Sigmoid colon (tissue), 7 donors: ENCODE results near the gene CCDC57. TPM values are rescaled to one million over a fixed set of nuclear protein-coding genes. Genes with fewer than 3 reads are reported as not detected.

ENCODE experiments used
- DNase-seq: peaks from one replicate; pipeline ENCODE4 v3.0.0-alpha.2; 2019
- H3K27ac ChIP-seq, 4 donors: fragments of 200-600 bp; sonication (generic); one replicate each; pipeline ENCODE4 v1.5.1; 2016 to 2019; ENCODE audit warnings: mild to moderate bottlenecking in 1 of 4
- H3K27me3 ChIP-seq, 3 donors: fragments of 200-600 bp; sonication (generic); one replicate each; pipeline ENCODE4 v1.5.1; 2019; ENCODE audit warnings: mild to moderate bottlenecking in 1 of 3
- H3K36me3 ChIP-seq, 4 donors: fragments of 200-600 bp; sonication (generic); one replicate each; pipeline ENCODE4 v1.5.1; 2016 to 2019
- H3K4me1 ChIP-seq, 4 donors: fragments of 200-600 bp; sonication (generic); one replicate each; pipeline ENCODE4 v1.5.1; 2017 to 2019
- H3K4me3 ChIP-seq, 4 donors: fragments of 200-600 bp; sonication (generic); one replicate each; pipeline ENCODE4 v1.5.1; 2017 to 2019; ENCODE audit warnings: mild to moderate bottlenecking in 2 of 4, moderate library complexity in 1 of 4
- H3K9me3 ChIP-seq, 4 donors: fragments of 200-600 bp in 3 of 4; sonication (generic) in 3 of 4; one replicate each; pipeline versions ENCODE4 v1.5.1 to v1.6.1; 2013 to 2019
- EP300 ChIP-seq, 4 donors: sonication (generic); formaldehyde crosslinking; IDR thresholded peaks; one replicate each; pipeline ENCODE4 v1.6.1; 2017; ENCODE audit warnings: antibody characterized with exemption in 4 of 4
- POLR2A ChIP-seq, 2 donors: fragments of 450-650 bp; IDR thresholded peaks; one replicate each; pipeline ENCODE4 v1.6.1; 2016; ENCODE audit warnings: antibody characterized with exemption in 2 of 2, mild to moderate bottlenecking in 2 of 2, moderate library complexity in 2 of 2
- POLR2AphosphoS5 ChIP-seq, 4 donors: sonication (generic); formaldehyde crosslinking; IDR thresholded peaks; one replicate each; pipeline ENCODE4 v1.6.1; 2017; ENCODE audit warnings: antibody characterized with exemption in 4 of 4
- WGBS, 2 donors: extraction: QIAGEN DNeasy Blood & Tissue Kit; methylation state at CpG; one replicate each; pipeline ENCODE4 v1.1.7; 2013; 5-methylcytosine and 5-hydroxymethylcytosine counted together
- intact Hi-C: fragments of 100-400 bp; cut with DNase I; formaldehyde crosslinking; loops from one replicate; pipeline ENCODE4 v1.15.1; 2023
- polyA plus RNA-seq, 3 donors: library from polyadenylated mRNA; stranded (reverse); fragments of 200-250 nt; gene quantifications; one replicate each; pipeline ENCODE4 v1.2.3, GENCODE V29; 2013
- total RNA-seq, 4 donors: library from RNA; depleted of rRNA; stranded (reverse); fragments of >200 nt; gene quantifications; one replicate each; pipeline ENCODE4 v1.1.0, GENCODE V29; 2016
- TF ChIP-seq, protein P1 (sequence below), 4 experiments: fragments of 450-650 bp in 3 of 4; fragments of 200-600 bp in 1 of 4; IDR thresholded peaks; one replicate each; pipeline ENCODE4 v1.5.1; 2016 to 2019; ENCODE audit warnings: antibody characterized with exemption in 4 of 4, mild to moderate bottlenecking in 3 of 4, moderate library complexity in 2 of 4
- donor health status: healthy with polysubstance abuse.
- donor health status: Bipolar disorder and iron deficiency.
- donor health status: healthy.

The CCDC57 gene
- total and polyA plus RNA-seq, 7 donors: 13.3 to 47.8 (median 24.4) TPM

DNA sequence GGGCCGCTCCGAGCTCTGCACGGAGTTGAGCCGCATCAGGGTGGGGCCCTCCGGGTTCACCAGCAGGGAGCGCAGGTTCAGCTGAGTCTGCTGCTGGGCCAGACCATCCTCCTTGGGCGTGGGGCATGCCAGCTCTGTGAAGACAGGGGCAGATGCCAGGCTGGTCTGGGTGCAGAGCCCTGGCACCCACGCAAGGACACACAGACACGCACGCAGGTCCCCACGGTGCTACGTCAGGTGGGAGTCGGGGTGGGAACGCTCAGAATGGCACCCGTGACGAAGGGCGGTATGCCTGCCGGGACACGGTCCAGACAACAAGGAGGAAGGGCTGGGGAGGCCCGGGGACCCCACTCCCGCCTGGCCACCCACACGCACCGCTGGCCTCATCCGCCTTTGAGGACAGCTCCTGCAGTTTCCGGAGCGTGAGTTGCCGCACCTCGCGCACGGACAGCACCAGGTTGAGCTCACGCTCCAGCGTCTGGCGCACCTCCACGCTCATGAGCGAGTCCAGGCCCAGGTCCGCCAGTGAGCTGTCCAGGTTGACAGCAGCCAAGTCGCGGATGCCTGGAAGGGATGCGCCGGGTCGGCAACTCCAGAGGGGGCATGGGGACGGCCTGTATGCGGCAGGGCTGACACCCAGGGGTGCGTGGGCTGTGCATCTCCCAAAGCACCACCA lies 131.7 kb downstream of the CCDC57 start:
- DNase-seq: no peak
- TF ChIP-seq POLR2AphosphoS5 (IDR thresholded peaks at IDR 0.05): no peak
- Histone ChIP-seq H3K4me3 (no peak overlapping the region), H3K27ac (no peak overlapping the region), H3K27me3 (no peaks in the 10 kb centered on the region), H3K36me3 (peaks cover 51 to 77% (median 65%) of the 10 kb centered on the region in 4 donors), H3K4me1 (no peaks in the 10 kb centered on the region), H3K9me3 (no peaks in the 10 kb centered on the region)
- 96% methylated on average over 44 of the region's 44 CpGs for WGBS, 2 donors
- intact Hi-C loops: no loop called here

- H3K27me3 ChIP-seq: no peaks in the 10 kb centered on the region
- H3K36me3 ChIP-seq: peaks cover 44 to 70% (median 58%) of the 10 kb centered on the region in 4 donors
- no peak overlapping the region for H3K4me3 ChIP-seq
- DNase-seq: no peak
- no peak overlapping the region for H3K27ac ChIP-seq
- TF ChIP-seq POLR2AphosphoS5 (IDR thresholded peaks at IDR 0.05) (no peak), EP300 (IDR thresholded peaks at IDR 0.05) (no peak), POLR2A (IDR thresholded peaks at IDR 0.05) (no peak)
- TF ChIP-seq, protein P1, sequence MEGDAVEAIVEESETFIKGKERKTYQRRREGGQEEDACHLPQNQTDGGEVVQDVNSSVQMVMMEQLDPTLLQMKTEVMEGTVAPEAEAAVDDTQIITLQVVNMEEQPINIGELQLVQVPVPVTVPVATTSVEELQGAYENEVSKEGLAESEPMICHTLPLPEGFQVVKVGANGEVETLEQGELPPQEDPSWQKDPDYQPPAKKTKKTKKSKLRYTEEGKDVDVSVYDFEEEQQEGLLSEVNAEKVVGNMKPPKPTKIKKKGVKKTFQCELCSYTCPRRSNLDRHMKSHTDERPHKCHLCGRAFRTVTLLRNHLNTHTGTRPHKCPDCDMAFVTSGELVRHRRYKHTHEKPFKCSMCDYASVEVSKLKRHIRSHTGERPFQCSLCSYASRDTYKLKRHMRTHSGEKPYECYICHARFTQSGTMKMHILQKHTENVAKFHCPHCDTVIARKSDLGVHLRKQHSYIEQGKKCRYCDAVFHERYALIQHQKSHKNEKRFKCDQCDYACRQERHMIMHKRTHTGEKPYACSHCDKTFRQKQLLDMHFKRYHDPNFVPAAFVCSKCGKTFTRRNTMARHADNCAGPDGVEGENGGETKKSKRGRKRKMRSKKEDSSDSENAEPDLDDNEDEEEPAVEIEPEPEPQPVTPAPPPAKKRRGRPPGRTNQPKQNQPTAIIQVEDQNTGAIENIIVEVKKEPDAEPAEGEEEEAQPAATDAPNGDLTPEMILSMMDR (IDR thresholded peaks at IDR 0.05): no peak
- no peaks in the 10 kb centered on the region for H3K9me3 ChIP-seq
- intact Hi-C loops: no loop called here
- H3K4me1 ChIP-seq: no peaks in the 10 kb centered on the region
- WGBS, 2 donors: 92 to 93% methylated on average over 36 of the region's 36 CpGs
These were observed 132.4 kb downstream of the CCDC57 start for GRCh38 chr17:82080048-82080788.

- WGBS, 2 donors: 92 to 96% methylated on average over 47 of the region's 47 CpGs
- no peaks in the 10 kb centered on the region for H3K27me3 ChIP-seq
- H3K27ac ChIP-seq: no peak overlapping the region
- no peaks in the 10 kb centered on the region for H3K9me3 ChIP-seq
- TF ChIP-seq POLR2AphosphoS5 (IDR thresholded peaks at IDR 0.05) (no peak), POLR2A (IDR thresholded peaks at IDR 0.05) (no peak), EP300 (IDR thresholded peaks at IDR 0.05) (no peak)
- TF ChIP-seq, protein P1 (IDR thresholded peaks at IDR 0.05): no peak
- no peaks in the 10 kb centered on the region for H3K4me1 ChIP-seq
- no peak for DNase-seq
- intact Hi-C loops: no loop called here
- peaks cover 36 to 59% (median 47%) of the 10 kb centered on the region in 4 donors for H3K36me3 ChIP-seq
- H3K4me3 ChIP-seq: no peak overlapping the region
These were observed 133.5 kb downstream of the CCDC57 start for GRCh38 chr17:82079001-82079677.

GRCh38 chr17:82078433-82078832 lies 134.2 kb downstream of the CCDC57 start:
- no peak for DNase-seq
- TF ChIP-seq POLR2AphosphoS5 (IDR thresholded peaks at IDR 0.05): no peak
- TF ChIP-seq, protein P1 (IDR thresholded peaks at IDR 0.05): no peak
- no peak for TF ChIP-seq POLR2A (IDR thresholded peaks at IDR 0.05)
- no peak for TF ChIP-seq EP300 (IDR thresholded peaks at IDR 0.05)
- peaks cover 29 to 52% (median 40%) of the 10 kb centered on the region in 4 donors for H3K36me3 ChIP-seq

More at GRCh38 chr17:82078433-82078832, 134.2 kb downstream of the CCDC57 start:
- Histone ChIP-seq H3K9me3 (no peaks in the 10 kb centered on the region), H3K4me3 (no peak overlapping the region), H3K4me1 (no peaks in the 10 kb centered on the region), H3K27me3 (no peaks in the 10 kb centered on the region), H3K27ac (no peak overlapping the region)
- intact Hi-C loops: no loop called here
- 93 to 95% methylated on average over 18 of the region's 18 CpGs for WGBS, 2 donors
